B cell (primary cell): ENCODE measurements around the gene IGLL5. TPM values are rescaled to one million over a fixed set of nuclear protein-coding genes. Genes with fewer than 3 reads are reported as not detected.

Source experiments
- ATAC-seq: fragments of 200-7000 bp; cut with Tn5 transposase; one replicate; pipeline ENCODE4 v1.10.0; 2021; ENCODE audit warnings: low read depth, mild to moderate bottlenecking, moderate number of reproducible peaks, moderate library complexity
- CTCF ChIA-PET: fragments of 350-600 bp; sonication (Branson Sonifier 250); formaldehyde crosslinking; loops from one replicate; lab custom pipeline; 2021; ENCODE audit warnings: antibody characterized with exemption, inconsistent platforms; lab: Charles Lee
- POLR2A ChIA-PET: fragments of 350-600 bp; sonication (Branson Sonifier 250); formaldehyde crosslinking; loops from one replicate; lab custom pipeline; 2021; ENCODE audit warnings: antibody characterized with exemption; lab: Charles Lee
- DNase-seq: peaks from one replicate; pipeline ENCODE4 v3.0.0; 2013
- H2AFZ ChIP-seq: 2 replicates; pipeline ENCODE4 v1.6.1; 2012; ENCODE audit warnings: mild to moderate bottlenecking, low read depth, low read length; ENCODE audit not compliant: insufficient read depth, poor library complexity, severe bottlenecking
- H3K27ac ChIP-seq, 2 donors: 1 replicate in 1 of 2; 2 replicates in 1 of 2; pipeline ENCODE4 v1.5.1; 2012 to 2013; ENCODE audit warnings: low read length in 2 of 2, mild to moderate bottlenecking in 2 of 2, moderate library complexity in 1 of 2
- H3K27me3 ChIP-seq, 4 experiments: fragments of 200-600 bp in 1 of 4; sonication (generic) in 1 of 4; replicated peaks in 1 of 4; 1 replicate in 2 of 4; 2 replicates in 2 of 4; pipeline versions ENCODE4 v1.6.1 to v1.7.0; 2013 to 2016; ENCODE audit warnings: low read length in 3 of 4, mild to moderate bottlenecking in 2 of 4, mixed read lengths in 1 of 4, moderate library complexity in 1 of 4; ENCODE audit not compliant: insufficient read depth in 4 of 4, control insufficient read depth in 3 of 4; ENCODE audit errors: control extremely low read depth in 1 of 4
- H3K36me3 ChIP-seq, 2 experiments: replicated peaks in 1 of 2; 1 replicate in 1 of 2; 2 replicates in 1 of 2; pipeline versions ENCODE4 v1.6.1 to v1.7.1; 2013; ENCODE audit warnings: low read length in 1 of 2; ENCODE audit not compliant: insufficient read depth in 2 of 2, control insufficient read depth in 1 of 2; ENCODE audit errors: control extremely low read depth in 1 of 2, extremely low read depth in 1 of 2
- H3K4me1 ChIP-seq, 2 donors: fragments of 200-600 bp in 1 of 2; sonication (generic) in 1 of 2; 1 replicate in 1 of 2; 2 replicates in 1 of 2; pipeline versions ENCODE4 v1.5.1 to v1.6.1; 2013 to 2017; ENCODE audit warnings: low read length in 2 of 2; ENCODE audit not compliant: control insufficient read depth in 2 of 2, insufficient read depth in 2 of 2
- H3K4me2 ChIP-seq: replicated peaks from 2 replicates; pipeline ENCODE3; 2012; ENCODE audit warnings: mild to moderate bottlenecking, low read depth, low read length; ENCODE audit not compliant: poor library complexity, severe bottlenecking
- H3K4me3 ChIP-seq, 5 experiments: fragments of 200-600 bp in 1 of 5; sonication (generic) in 1 of 5; 1 replicate in 3 of 5; 2 replicates in 2 of 5; pipeline versions ENCODE4 v1.5.1 to v1.7.0; 2011 to 2016; ENCODE audit warnings: low read length in 4 of 5, mild to moderate bottlenecking in 4 of 5, low read depth in 2 of 5, control low read depth in 1 of 5, moderate library complexity in 1 of 5; ENCODE audit not compliant: insufficient read depth in 1 of 5; ENCODE audit errors: control extremely low read depth in 1 of 5, extremely low read depth in 1 of 5
- H3K79me2 ChIP-seq: fragments of 200-600 bp; sonication (generic); one replicate; pipeline ENCODE4 v1.6.0; 2016; ENCODE audit warnings: low read length; ENCODE audit not compliant: control insufficient read depth, insufficient read depth
- H3K9ac ChIP-seq: fragments of 200-600 bp; sonication (generic); 2 replicates; pipeline ENCODE4 v1.6.1; 2017; ENCODE audit warnings: mild to moderate bottlenecking, low read length, moderate library complexity
- H3K9me3 ChIP-seq, 3 donors: one replicate each; pipeline versions ENCODE4 v1.6.1 to v1.7.1; 2013; ENCODE audit warnings: low read length in 2 of 3; ENCODE audit not compliant: control insufficient read depth in 2 of 3, insufficient read depth in 1 of 3; ENCODE audit errors: control extremely low read depth in 1 of 3
- H4K20me1 ChIP-seq: 2 replicates; pipeline ENCODE4 v1.6.0; 2012; ENCODE audit warnings: mild to moderate bottlenecking, low read length; ENCODE audit not compliant: insufficient read depth, control insufficient read depth, poor library complexity, severe bottlenecking
- H3K27ac Mint-ChIP-seq: one replicate; pipeline ENCODE4 v1.8.0; 2021; ENCODE audit warnings: mixed read lengths
- H3K27me3 Mint-ChIP-seq: one replicate; pipeline ENCODE4 v1.8.0; 2021; ENCODE audit warnings: mixed read lengths
- H3K4me1 Mint-ChIP-seq: one replicate; pipeline ENCODE4 v1.8.0; 2021; ENCODE audit warnings: mixed read lengths
- H3K4me3 Mint-ChIP-seq: one replicate; pipeline ENCODE4 v1.8.0; 2021; ENCODE audit warnings: mixed read lengths
- H3K9me3 Mint-ChIP-seq: one replicate; pipeline ENCODE4 v1.8.0; 2022; ENCODE audit warnings: mixed read lengths; ENCODE audit not compliant: insufficient read depth
- CTCF ChIP-seq: fragments of 200-600 bp; IDR thresholded peaks from one replicate; pipeline ENCODE4 v1.8.0; 2022; ENCODE audit warnings: antibody characterized with exemption, mild to moderate bottlenecking
- EZH2 ChIP-seq: IDR thresholded peaks from 2 replicates; pipeline ENCODE4 v1.6.1; 2012; ENCODE audit warnings: borderline replicate concordance, low read depth, mild to moderate bottlenecking, moderate library complexity, low read length; ENCODE audit not compliant: insufficient read depth, poor library complexity, severe bottlenecking
- WGBS: methylation state at CpG from one replicate; pipeline ENCODE4 v1.1.5; 2013; ENCODE audit warnings: missing lambda C conversion rate; ENCODE audit not compliant: insufficient coverage; 5-methylcytosine and 5-hydroxymethylcytosine counted together
- intact Hi-C: fragments of 100-400 bp; cut with micrococcal nuclease; formaldehyde crosslinking; loops from one replicate; pipeline ENCODE4 v1.10.0; 2022
- polyA plus RNA-seq: library from polyadenylated mRNA; depleted of rRNA; stranded (reverse); fragments of >200 nt; gene quantifications from 2 replicates; pipeline ENCODE4 v1.2.3, GENCODE V29; 2012
- total RNA-seq, 2 donors: library from RNA; stranded (reverse); fragments of 120-200 nt in 1 of 2; gene quantifications; 1 replicate in 1 of 2; 2 replicates in 1 of 2; pipeline versions ENCODE4 v1.2.3 to v1.2.4, GENCODE V29; 2013 to 2022

IGLL5 gene
- total and polyA plus RNA-seq, 2 donors (not counting 1 experiment from before 2014, with no cell fraction given) = 39.8 to 365 TPM

- Histone ChIP-seq H3K79me2 (peaks cover 20% of the 10 kb centered on the region), H3K9me3 (peaks cover 0 to 8% (median 0%) of the 10 kb centered on the region in 3 donors), H3K9ac (no peak overlapping the region), H3K36me3 (peaks cover 0 to 4% of the 10 kb centered on the region in 2 experiments), H3K4me1 (peaks cover 57 to 75% of the 10 kb centered on the region in 2 donors), H4K20me1 (no peaks in the 10 kb centered on the region), H3K4me3 (no peak overlapping the region), H3K27ac (peak overlapping the region; percentile 54 to 60), H3K27me3 (no peaks in the 10 kb centered on the region), H3K4me2 (peak overlapping the region; percentile 37), H2AFZ (no peak overlapping the region)
- TF ChIP-seq EZH2 = no peak
- TF ChIP-seq CTCF = no peak
- POLR2A ChIA-PET = interaction anchor here (0.5 to 1.6 kb wide), 6 partner anchors 21 to 162 kb away, joined by 3 to 9 read pairs (median 4); no protein-coding TSS in a partner anchor
- CTCF ChIA-PET = interaction anchor here (0.5 to 1.4 kb wide), 4 partner anchors 11 to 222 kb away, joined by 3 to 6 read pairs (median 4); no protein-coding TSS in a partner anchor
- no peak for ATAC-seq
- H3K4me1 Mint-ChIP-seq = peaks cover 84% of the 10 kb centered on the region
- WGBS = 95% methylated on average over 8 of the region's 9 CpGs
- peak overlapping the region; percentile 65 for H3K4me3 Mint-ChIP-seq
- H3K27me3 Mint-ChIP-seq = no peaks in the 10 kb centered on the region
- no peaks in the 10 kb centered on the region for H3K9me3 Mint-ChIP-seq
- H3K27ac Mint-ChIP-seq = peak overlapping the region; percentile 92
- no peak for DNase-seq
- intact Hi-C loops = no loop called here
Measured at GRCh38 chr22:22907551-22908494, 20.2 kb downstream of the IGLL5 start.
